Smooth muscle cell (in vitro differentiated cells): ENCODE data around the gene HDAC1. TPM values are rescaled to one million over a fixed set of nuclear protein-coding genes. Genes with fewer than 3 reads are reported as not detected.

Source experiments
- DNase-seq: peaks from one replicate; lab custom pipeline; 2025; ENCODE audit not compliant: unreplicated experiment; lab: John Stamatoyannopoulos, UW
- H2AFZ ChIP-seq: fragments of 200-600 bp; sonication (generic); 2 replicates; pipeline ENCODE4 v1.6.0; 2016; ENCODE audit warnings: antibody characterized with exemption, low read depth, mild to moderate bottlenecking
- H3F3A ChIP-seq: fragments of 200-600 bp; sonication (generic); 2 replicates; pipeline ENCODE4 v1.6.0; 2017; ENCODE audit warnings: antibody characterized with exemption, low read depth
- H3K27ac ChIP-seq: fragments of 200-600 bp; sonication (generic); 2 replicates; pipeline ENCODE4 v1.5.1; 2016; ENCODE audit warnings: low read depth, mild to moderate bottlenecking
- H3K27me3 ChIP-seq: fragments of 200-600 bp; sonication (generic); 2 replicates; pipeline ENCODE4 v1.6.1; 2016; ENCODE audit warnings: low read depth, mild to moderate bottlenecking
- H3K36me3 ChIP-seq: fragments of 200-600 bp; sonication (generic); 2 replicates; pipeline ENCODE4 v1.5.1; 2016; ENCODE audit warnings: low read depth
- H3K4me1 ChIP-seq: fragments of 200-600 bp; sonication (generic); 2 replicates; pipeline ENCODE4 v1.5.1; 2016; ENCODE audit warnings: low read depth
- H3K4me2 ChIP-seq: fragments of 200-600 bp; sonication (generic); 2 replicates; pipeline ENCODE4 v1.6.0; 2016; ENCODE audit warnings: mild to moderate bottlenecking
- H3K4me3 ChIP-seq: fragments of 200-600 bp; sonication (generic); 2 replicates; pipeline ENCODE4 v1.5.1; 2016; ENCODE audit warnings: mild to moderate bottlenecking
- H3K79me2 ChIP-seq: fragments of 200-600 bp; sonication (generic); 2 replicates; pipeline ENCODE4 v1.6.0; 2016; ENCODE audit warnings: low read depth, mild to moderate bottlenecking
- H3K9ac ChIP-seq: fragments of 200-600 bp; sonication (generic); 2 replicates; pipeline ENCODE4 v1.6.0; 2016; ENCODE audit warnings: low read depth
- H3K9me3 ChIP-seq: fragments of 200-600 bp; sonication (generic); replicated peaks from 2 replicates; pipeline ENCODE4 v1.5.1; 2016; ENCODE audit warnings: low read depth
- H4K20me1 ChIP-seq: fragments of 200-600 bp; sonication (generic); 2 replicates; pipeline ENCODE4 v1.6.0; 2016; ENCODE audit warnings: low read depth
- WGBS: methylation state at CpG from one replicate; pipeline ENCODE4 v1.1.7; 2016; ENCODE audit warnings: low lambda C conversion rate; 5-methylcytosine and 5-hydroxymethylcytosine counted together
- polyA plus RNA-seq: library from polyadenylated mRNA; unstranded; fragments of >200 nt; fragmentation: Nextera tagmentation; extraction: Ambion mirVana; gene quantifications from 2 replicates; pipeline ENCODE4 v1.2.1, GENCODE V29; 2016
- total RNA-seq: library from RNA; depleted of rRNA; stranded (reverse); fragments of >200 nt; gene quantifications from 2 replicates; pipeline ENCODE4 v1.2.3, GENCODE V29; 2014
- TF ChIP-seq, protein P1 (sequence below): fragments of 200-600 bp; sonication (generic); IDR thresholded peaks from 2 replicates; pipeline ENCODE4 v1.5.1; 2017; ENCODE audit warnings: borderline replicate concordance, mild to moderate bottlenecking, antibody characterized with exemption; ENCODE audit not compliant: insufficient read depth, poor library complexity, severe bottlenecking

The HDAC1 gene
- total and polyA plus RNA-seq, 2 experiments from 2014 or later, result 29.3 to 48.8 TPM

DNA sequence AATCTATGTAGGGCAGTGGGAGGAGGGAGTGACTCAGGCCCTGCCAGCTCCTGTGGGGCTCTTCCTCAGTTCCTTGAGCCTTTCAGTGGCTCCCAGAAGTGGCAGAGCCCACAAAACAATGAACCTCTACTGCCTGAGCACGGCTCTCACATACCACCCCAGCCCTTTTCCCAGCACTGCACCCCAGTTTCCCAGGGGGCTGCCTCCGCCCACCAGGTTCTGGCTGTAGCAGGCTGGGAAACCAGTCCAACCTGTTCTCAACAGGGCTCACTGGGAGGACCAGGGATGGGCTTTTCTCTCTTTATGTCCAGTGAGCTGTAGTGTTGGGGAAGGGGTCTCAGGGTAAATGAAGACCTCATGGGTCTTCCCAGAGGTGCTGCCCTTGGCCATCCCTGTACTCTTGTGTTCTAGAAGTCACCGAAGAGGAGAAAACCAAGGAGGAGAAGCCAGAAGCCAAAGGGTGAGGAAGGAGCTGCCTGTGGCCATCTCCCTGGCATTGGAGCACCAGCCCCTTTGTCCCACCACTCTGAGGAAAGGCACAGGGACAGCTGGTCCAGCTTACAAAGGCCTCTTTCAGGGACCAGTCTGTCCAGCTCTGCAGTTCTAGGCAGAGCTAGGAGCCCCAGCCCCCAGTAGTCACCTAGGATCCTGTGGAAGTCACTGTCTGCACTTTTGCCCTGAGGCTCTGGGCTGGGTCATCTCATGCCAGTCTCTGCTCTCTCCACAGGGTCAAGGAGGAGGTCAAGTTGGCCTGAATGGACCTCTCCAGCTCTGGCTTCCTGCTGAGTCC, 40.6 kb downstream of the HDAC1 start:
- TF ChIP-seq, protein P1, sequence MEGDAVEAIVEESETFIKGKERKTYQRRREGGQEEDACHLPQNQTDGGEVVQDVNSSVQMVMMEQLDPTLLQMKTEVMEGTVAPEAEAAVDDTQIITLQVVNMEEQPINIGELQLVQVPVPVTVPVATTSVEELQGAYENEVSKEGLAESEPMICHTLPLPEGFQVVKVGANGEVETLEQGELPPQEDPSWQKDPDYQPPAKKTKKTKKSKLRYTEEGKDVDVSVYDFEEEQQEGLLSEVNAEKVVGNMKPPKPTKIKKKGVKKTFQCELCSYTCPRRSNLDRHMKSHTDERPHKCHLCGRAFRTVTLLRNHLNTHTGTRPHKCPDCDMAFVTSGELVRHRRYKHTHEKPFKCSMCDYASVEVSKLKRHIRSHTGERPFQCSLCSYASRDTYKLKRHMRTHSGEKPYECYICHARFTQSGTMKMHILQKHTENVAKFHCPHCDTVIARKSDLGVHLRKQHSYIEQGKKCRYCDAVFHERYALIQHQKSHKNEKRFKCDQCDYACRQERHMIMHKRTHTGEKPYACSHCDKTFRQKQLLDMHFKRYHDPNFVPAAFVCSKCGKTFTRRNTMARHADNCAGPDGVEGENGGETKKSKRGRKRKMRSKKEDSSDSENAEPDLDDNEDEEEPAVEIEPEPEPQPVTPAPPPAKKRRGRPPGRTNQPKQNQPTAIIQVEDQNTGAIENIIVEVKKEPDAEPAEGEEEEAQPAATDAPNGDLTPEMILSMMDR, result no peak
- Histone ChIP-seq H3K27me3 (no peaks in the 10 kb centered on the region), H3F3A (peaks cover 24% of the 10 kb centered on the region), H3K36me3 (no peaks in the 10 kb centered on the region), H3K4me2 (no peak overlapping the region), H3K27ac (peak overlapping the region; percentile 64), H3K4me3 (no peak overlapping the region), H3K9ac (no peak overlapping the region), H2AFZ (no peak overlapping the region), H4K20me1 (peaks cover 54% of the 10 kb centered on the region), H3K9me3 (no peaks in the 10 kb centered on the region), H3K4me1 (peaks cover 33% of the 10 kb centered on the region), H3K79me2 (peaks cover 24% of the 10 kb centered on the region)
- no peak for DNase-seq
- WGBS, result 80% methylated on average over 3 of the region's 3 CpGs

DNA sequence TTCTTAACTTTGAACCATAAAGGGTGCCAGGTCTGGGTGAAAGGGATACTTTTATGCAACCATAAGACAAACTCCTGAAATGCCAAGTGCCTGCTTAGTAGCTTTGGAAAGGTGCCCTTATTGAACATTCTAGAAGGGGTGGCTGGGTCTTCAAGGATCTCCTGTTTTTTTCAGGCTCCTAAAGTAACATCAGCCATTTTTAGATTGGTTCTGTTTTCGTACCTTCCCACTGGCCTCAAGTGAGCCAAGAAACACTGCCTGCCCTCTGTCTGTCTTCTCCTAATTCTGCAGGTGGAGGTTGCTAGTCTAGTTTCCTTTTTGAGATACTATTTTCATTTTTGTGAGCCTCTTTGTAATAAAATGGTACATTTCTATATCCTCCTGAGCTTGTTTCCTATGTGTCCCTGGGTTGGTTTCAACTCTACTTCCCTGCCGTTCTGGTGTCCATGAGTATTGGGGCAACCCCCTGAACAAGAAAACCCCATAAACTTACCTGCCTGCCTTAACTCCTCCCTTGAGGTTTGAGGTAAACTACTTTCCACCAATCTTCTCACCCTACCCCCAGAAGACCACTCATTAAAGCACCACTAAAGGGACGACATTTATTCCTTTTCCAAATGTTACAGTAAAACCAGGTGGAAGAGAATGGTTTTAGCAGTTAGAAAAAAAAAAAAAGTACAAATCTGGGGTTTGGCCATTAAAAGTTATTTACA, 41.5 kb downstream of the HDAC1 start:
- peaks cover 24% of the 10 kb centered on the region for H3K79me2 ChIP-seq
- H3K9me3 ChIP-seq, result no peaks in the 10 kb centered on the region
- H4K20me1 ChIP-seq, result peaks cover 54% of the 10 kb centered on the region
- H3K4me1 ChIP-seq, result peaks cover 43% of the 10 kb centered on the region
- peaks cover 24% of the 10 kb centered on the region for H3F3A ChIP-seq
- 86% methylated on average over 3 of the region's 3 CpGs for whole genome bisulfite sequencing
- H3K4me3 ChIP-seq, result peak overlapping the region; percentile 99
- no peak for DNase-seq
- H2AFZ ChIP-seq, result no peak overlapping the region
- H3K4me2 ChIP-seq, result peak overlapping the region; percentile 99
- H3K36me3 ChIP-seq, result no peaks in the 10 kb centered on the region
- H3K9ac ChIP-seq, result no peak overlapping the region
- TF ChIP-seq, protein P1, result no peak
- no peaks in the 10 kb centered on the region for H3K27me3 ChIP-seq
- H3K27ac ChIP-seq, result peak overlapping the region; percentile 64

DNA sequence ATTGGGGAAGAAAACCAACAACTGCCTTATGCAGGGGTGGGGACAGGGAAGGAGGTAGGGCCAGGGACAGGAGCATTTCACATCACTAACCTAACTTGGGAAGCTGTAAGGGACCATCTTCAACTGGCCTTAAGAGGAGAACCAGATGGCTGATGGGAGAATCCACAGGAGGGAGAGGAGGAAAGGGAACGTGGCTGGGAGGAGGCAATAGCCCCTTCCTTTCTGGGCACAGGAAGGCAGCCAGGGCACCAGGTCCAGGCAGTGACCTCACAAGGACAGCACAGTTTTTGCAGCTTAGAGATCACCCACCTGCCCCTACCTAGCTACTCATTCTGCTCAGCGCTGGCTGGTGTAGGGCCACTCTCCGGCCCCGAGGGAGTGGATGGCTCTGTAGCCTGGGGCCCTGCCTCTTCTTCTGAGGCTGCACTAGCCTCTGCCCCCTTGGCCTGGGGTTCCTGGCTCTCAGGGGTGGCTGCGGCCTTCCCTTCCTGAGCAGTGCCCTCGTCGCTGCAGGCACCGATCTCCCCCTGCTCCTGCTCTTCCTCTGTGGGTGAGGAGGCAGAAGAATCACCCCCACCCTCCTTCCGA, 42.5 kb downstream of the HDAC1 start:
- Histone ChIP-seq H3K27ac (peak overlapping the region; percentile 64), H3K36me3 (no peaks in the 10 kb centered on the region), H3K9me3 (no peaks in the 10 kb centered on the region), H2AFZ (no peak overlapping the region), H3K79me2 (peaks cover 24% of the 10 kb centered on the region), H3K4me3 (peak overlapping the region; percentile 99), H3F3A (peaks cover 26% of the 10 kb centered on the region), H4K20me1 (peaks cover 47% of the 10 kb centered on the region), H3K9ac (peak overlapping the region; percentile 95), H3K4me1 (peaks cover 46% of the 10 kb centered on the region), H3K27me3 (no peaks in the 10 kb centered on the region), H3K4me2 (peak overlapping the region; percentile 99)
- DNase-seq, result no peak
- TF ChIP-seq, protein P1, result no peak
- WGBS, result 50% methylated on average over 9 of the region's 9 CpGs
